HG02981 (cell line): ENCODE results near the gene RNASE9.
"Not testable (repeated sequence)": the region's sequence is repeated elsewhere in the genome, so short reads cannot be mapped to it uniquely, and the experiment has no call there.

Source experiments
- ATAC-seq: cut with Tn5 transposase; IDR thresholded peaks from one replicate; pipeline ENCODE4 v1.9.1; 2021; ENCODE audit warnings: mild to moderate bottlenecking, moderate library complexity; ENCODE audit not compliant: unreplicated experiment

Gene RNASE9

GRCh38 chr14:20578325-20578724, 17.5 kb upstream of the RNASE9 start:
- ATAC-seq, result no peak

- not testable (repeated sequence) for ATAC-seq
These were observed 11.6 kb upstream of the RNASE9 start for GRCh38 chr14:20572382-20572990.

- not testable (repeated sequence) for ATAC-seq
These were observed 9.9 kb upstream of the RNASE9 start for GRCh38 chr14:20570720-20571119.

DNA sequence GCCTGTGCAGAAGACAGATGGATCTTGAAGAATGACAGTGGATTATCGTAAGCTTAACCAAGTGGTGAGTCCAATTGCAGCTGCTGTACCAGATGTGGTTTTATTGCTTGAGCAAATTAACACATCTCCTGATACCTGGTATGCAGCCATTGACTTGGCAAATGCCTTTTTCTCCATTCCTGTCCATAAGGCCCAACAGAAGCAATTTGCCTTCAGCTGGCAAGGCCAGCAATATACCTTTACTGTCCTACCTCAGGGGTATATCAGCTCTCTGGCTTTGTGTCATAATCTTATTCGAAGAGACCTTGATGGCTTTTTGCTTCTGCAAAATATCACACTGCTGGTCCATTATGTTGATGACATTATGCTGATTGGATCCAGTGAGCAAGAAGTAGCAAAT, 9.0 kb upstream of the RNASE9 start:
- ATAC-seq, result not testable (repeated sequence)

DNA sequence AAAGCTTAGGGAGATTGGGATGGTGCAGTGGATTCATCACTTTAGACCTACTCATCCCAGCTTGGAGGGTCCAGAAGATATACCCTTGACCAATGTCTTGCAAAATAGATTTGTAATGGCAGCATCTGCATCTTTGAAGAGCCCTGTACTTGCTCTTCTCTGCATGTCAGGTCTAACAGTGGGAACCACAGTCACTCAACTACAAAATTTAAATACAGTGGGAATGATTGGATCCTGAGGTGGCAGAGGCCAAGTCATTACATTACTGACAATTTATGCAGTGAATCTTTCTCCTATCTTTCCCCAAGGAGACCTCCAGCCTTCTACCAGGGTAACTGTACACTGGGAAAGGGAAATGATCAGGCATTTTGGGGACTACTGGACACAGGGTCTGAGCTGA, 8.2 kb upstream of the RNASE9 start:
- ATAC-seq, result no peak

DNA sequence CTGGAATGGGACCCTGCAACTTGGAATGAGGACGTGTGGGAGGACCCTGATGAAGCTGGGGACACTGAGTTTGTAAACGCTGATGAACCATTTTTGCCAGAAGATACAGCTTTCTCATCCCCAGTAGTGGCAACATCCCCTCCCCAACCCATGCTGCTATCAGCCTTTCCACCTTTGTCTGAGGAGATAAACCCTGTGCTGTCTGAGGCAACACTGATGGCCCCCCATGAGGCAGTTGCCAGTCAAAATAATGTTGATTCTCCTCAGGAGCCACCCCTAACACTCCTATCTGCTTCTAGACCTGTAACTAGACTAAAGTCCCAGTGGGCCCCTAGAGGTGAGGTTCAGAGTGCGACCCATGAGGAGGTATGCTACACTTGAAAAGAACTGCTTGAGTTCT, 7.5 kb upstream of the RNASE9 start:
- no peak for ATAC-seq

DNA sequence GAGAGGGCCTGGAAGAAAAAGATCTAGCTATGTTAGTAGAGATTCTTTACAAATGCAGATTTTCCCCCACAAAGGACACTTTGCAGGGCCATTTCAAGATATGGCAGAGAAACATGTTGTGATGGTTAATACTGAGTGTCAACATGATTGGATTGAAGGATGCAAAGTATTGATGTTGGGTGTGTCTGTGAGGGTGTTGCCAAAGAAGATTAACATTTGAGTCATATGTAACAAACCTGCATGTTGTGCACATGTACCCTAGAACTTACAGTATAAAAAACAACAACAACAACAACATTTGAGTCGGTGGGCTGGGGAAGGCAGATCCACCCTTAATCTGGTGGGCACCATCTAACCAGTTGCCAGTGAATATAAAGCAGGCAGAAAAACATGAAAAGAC, 6.4 kb upstream of the RNASE9 start:
- ATAC-seq, result not testable (repeated sequence)

GRCh38 chr14:20564501-20564997, 3.7 kb upstream of the RNASE9 start:
- no peak for ATAC-seq

DNA sequence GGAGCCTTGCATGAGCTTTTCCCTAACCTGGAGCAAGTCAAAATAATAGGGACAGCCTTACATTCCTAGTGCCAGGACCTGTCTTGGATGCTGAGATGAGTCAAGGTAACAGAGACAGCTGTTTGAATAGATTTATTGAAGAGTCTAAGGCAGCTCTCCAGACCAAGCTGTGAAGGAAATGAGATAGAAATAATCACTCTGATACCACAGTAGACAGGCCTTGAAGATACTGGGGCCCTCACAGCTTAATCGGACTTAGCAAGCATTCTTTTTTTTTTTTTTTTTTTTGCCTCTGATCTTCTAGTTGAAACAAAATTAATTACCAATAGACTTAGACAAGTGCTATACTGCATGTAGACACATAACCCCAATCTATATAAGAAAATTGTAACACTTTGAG, 3.1 kb upstream of the RNASE9 start:
- no peak for ATAC-seq

GRCh38 chr14:20559461-20559904, 1.4 kb downstream of the RNASE9 start:
- no peak for ATAC-seq

DNA sequence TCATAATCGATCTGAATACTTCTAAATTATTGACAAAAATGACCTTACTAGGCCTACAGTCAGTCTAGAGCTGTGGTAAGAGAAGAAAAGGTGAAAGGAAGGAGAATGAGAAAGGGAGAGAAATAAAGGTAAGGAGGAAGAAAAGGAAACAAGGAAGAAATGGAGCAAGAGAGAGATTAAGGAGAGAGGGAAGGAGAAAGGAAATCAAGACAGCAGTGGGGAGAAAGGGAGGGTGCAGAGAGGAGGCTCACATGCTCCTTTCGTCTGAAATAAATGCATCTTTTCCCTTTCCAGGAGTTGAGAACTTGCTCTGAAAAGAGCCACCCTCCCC, 3.7 kb downstream of the RNASE9 start:
- ATAC-seq, result no peak

- ATAC-seq, result no peak
These were observed 4.2 kb downstream of the RNASE9 start for GRCh38 chr14:20556500-20557211.

DNA sequence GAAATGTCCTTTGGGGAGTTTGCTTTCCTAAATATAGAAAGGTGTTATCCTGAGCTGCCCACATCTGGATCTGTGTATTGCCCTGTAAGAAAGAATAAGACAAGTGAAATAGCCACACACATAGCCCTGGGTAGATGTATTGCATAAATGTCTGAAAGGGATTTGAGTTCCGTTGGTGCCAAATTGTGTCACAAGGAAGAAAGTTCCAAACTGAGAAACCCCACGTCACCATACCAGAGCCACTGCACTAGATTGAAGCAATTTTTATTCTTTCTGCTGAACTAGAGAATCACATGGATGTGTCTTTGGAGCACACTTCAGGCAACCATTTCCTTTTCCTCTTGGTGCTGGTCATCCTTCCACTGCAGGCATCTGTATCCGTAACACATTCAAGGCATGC, 5.0 kb downstream of the RNASE9 start:
- ATAC-seq, result no peak

DNA sequence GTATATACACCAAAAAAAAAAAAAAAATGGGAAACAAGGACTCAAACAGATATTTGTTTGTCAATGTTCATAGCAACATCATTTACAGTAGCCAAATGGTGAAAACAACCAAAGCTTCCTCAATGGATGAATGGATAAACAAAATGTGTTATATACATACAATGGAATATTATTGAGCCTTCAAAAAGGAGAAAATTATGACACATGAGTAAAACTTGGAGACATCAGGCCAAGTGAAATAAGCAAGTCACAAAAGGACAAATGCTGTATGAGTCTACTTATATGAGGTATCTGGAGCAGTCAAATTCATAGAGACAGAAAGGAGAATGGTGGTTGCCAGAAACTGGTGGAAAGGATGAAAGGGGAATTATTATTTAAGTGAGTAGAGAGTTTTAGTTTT, 7.8 kb downstream of the RNASE9 start:
- no peak for ATAC-seq

DNA sequence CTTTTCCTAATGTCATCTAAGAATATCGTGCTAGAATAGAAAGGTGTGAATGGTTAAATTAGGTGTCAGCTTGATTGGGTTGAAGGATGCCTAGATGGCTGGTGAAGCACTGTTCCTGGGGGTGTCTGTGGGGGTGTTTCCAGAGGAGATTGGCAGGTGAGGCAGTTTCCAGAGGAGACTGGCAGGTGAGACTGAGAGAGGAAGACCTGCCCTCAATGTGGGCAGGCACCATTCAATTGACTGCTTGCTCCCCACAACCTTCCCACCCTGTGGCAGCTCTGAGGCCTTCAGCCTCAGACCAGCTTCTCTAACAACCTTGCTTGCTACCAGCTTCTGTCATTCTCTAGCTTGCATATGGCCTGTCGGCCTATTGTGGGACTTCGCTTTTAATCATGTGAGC, 9.2 kb downstream of the RNASE9 start:
- no peak for ATAC-seq

- ATAC-seq, result no peak
These were observed 9.9 kb downstream of the RNASE9 start for GRCh38 chr14:20550926-20551325.

- ATAC-seq, result no peak
These were observed 12.3 kb downstream of the RNASE9 start for GRCh38 chr14:20548414-20549158.

- ATAC-seq, result no peak
These were observed 14.0 kb downstream of the RNASE9 start for GRCh38 chr14:20546877-20547276.

DNA sequence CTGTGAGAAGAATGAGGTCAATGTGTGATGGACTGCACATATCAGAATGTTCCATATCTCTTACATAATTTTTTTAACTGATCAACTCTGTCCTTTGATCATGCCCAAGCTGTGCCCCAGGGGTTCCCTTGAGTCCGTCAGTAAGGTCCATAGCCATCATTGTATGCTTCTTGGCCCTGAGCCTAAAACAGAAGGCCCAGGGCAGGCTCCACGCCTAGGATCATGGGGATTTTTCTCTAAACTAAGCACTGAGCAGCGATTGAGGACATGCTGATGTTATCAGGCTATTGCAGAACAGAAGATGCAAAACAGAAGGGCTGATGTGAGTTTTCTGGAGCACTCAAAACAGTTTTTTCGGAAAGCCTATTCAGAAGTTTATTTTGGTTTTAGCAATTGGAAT, 20.9 kb downstream of the RNASE9 start:
- ATAC-seq, result no peak

- ATAC-seq, result no peak
These were observed 29.9 kb downstream of the RNASE9 start for GRCh38 chr14:20530771-20531571.

DNA sequence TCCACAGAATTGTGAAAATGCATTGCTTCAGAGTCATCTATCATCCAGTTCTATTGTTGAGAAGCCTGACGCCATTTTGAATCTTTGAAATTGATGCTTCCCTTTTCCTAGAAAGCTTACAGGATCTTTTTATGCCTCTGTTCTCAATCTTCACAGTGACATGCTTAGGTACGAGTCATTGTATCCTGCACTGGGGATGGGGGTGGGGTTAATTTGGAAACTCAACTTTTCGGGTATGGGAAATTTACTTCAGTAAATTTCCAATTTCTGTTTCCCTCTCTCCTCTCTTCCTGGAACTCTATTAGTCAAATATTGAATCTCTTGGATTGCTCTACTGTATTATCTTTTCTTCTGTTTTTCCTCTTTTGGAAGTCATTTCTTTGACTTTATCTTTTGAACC, 31.0 kb downstream of the RNASE9 start:
- no peak for ATAC-seq
